Type B pancreatic cell (in vitro differentiated cells): ENCODE results near the gene GSTT2B. TPM values are rescaled to one million over a fixed set of nuclear protein-coding genes. Genes with fewer than 3 reads are reported as not detected.
"Not testable (repeated sequence)": the region's sequence is repeated elsewhere in the genome, so short reads cannot be mapped to it uniquely, and the experiment has no call there.

Experiments used
- DNase-seq: peaks from one replicate; pipeline ENCODE4 v3.0.0; 2021; ENCODE audit warnings: mixed read lengths; ENCODE audit not compliant: unreplicated experiment; ENCODE audit errors: extremely low spot score
- H3K27ac Mint-ChIP-seq: 2 replicates; pipeline ENCODE4 v1.8.0; 2021; ENCODE audit warnings: mild to moderate bottlenecking, mixed read lengths
- H3K27me3 Mint-ChIP-seq: 2 replicates; pipeline ENCODE4 v1.8.0; 2021; ENCODE audit warnings: mixed read lengths
- H3K36me3 Mint-ChIP-seq: 2 replicates; pipeline ENCODE4 v1.8.0; 2021; ENCODE audit warnings: mixed read lengths
- H3K4me1 Mint-ChIP-seq: one replicate; pipeline ENCODE4 v1.8.0; 2021; ENCODE audit warnings: mixed read lengths; ENCODE audit not compliant: unreplicated experiment
- H3K4me3 Mint-ChIP-seq: 2 replicates; pipeline ENCODE4 v1.8.0; 2021; ENCODE audit warnings: mild to moderate bottlenecking, mixed read lengths
- H3K9me3 Mint-ChIP-seq: 2 replicates; pipeline ENCODE4 v1.8.0; 2021; ENCODE audit warnings: mixed read lengths
- total RNA-seq: library from RNA; stranded (reverse); gene quantifications from 2 replicates; pipeline ENCODE4 v1.2.1, GENCODE V29; 2021; ENCODE audit warnings: low replicate concordance
- TF ChIP-seq, protein P1 (sequence below): fragments of 200-600 bp; sonication (generic); conservative IDR thresholded peaks from 2 replicates; pipeline ENCODE4 v1.5.0; 2021; ENCODE audit warnings: antibody characterized with exemption, mild to moderate bottlenecking

Gene GSTT2B
- total RNA-seq, 1 donor from 2014 or later = not detected

DNA sequence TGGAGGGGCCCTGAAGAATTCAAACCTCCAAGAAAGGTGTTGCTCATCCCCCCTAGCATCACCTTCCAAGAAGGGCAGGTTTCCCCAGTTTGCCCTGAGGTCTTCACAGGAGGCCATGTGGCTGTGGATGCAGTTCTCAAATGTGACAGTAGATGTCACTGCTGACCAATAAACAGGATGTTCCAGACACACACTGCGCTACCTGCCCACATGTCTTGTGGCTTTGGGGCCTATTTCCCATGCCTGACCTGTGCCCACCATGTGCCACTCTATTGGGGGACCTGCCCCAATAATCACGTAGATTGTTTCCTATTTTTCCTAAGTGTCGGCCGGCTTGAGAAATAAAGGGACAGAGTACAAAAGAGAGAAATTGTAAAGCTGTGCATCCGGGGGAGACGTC, 23.4 kb upstream of the GSTT2B start:
- TF ChIP-seq, protein P1, sequence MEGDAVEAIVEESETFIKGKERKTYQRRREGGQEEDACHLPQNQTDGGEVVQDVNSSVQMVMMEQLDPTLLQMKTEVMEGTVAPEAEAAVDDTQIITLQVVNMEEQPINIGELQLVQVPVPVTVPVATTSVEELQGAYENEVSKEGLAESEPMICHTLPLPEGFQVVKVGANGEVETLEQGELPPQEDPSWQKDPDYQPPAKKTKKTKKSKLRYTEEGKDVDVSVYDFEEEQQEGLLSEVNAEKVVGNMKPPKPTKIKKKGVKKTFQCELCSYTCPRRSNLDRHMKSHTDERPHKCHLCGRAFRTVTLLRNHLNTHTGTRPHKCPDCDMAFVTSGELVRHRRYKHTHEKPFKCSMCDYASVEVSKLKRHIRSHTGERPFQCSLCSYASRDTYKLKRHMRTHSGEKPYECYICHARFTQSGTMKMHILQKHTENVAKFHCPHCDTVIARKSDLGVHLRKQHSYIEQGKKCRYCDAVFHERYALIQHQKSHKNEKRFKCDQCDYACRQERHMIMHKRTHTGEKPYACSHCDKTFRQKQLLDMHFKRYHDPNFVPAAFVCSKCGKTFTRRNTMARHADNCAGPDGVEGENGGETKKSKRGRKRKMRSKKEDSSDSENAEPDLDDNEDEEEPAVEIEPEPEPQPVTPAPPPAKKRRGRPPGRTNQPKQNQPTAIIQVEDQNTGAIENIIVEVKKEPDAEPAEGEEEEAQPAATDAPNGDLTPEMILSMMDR = no peak
- H3K27ac Mint-ChIP-seq = no peak overlapping the region
- H3K27me3 Mint-ChIP-seq = no peaks in the 10 kb centered on the region
- H3K4me3 Mint-ChIP-seq = no peak overlapping the region
- no peaks in the 10 kb centered on the region for H3K9me3 Mint-ChIP-seq
- no peaks in the 10 kb centered on the region for H3K4me1 Mint-ChIP-seq
- no peaks in the 10 kb centered on the region for H3K36me3 Mint-ChIP-seq
- DNase-seq = no peak

DNA sequence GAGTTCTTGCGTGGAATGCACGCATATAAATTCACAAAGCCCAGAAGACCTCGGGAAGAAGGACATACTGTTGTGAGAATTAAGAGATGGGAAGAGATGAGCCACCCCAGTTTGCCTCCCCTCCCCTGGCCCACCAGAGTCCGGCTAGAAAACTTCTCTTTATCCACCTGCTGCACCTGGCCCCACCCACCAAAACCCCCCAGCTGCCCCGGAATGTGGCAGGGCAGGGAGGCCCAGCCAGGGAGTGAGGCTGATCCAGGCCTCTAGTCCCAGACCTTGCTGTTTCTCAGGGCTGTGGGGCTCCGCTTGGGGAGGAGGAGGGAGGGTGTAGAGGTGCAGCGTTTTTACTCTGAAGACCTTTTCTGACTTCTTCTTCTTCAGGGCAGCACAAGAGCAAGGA, 19.6 kb upstream of the GSTT2B start:
- not testable (repeated sequence) for H3K36me3 Mint-ChIP-seq, H3K27me3 Mint-ChIP-seq, H3K9me3 Mint-ChIP-seq, H3K4me3 Mint-ChIP-seq, DNase-seq, H3K4me1 Mint-ChIP-seq, H3K27ac Mint-ChIP-seq

DNA sequence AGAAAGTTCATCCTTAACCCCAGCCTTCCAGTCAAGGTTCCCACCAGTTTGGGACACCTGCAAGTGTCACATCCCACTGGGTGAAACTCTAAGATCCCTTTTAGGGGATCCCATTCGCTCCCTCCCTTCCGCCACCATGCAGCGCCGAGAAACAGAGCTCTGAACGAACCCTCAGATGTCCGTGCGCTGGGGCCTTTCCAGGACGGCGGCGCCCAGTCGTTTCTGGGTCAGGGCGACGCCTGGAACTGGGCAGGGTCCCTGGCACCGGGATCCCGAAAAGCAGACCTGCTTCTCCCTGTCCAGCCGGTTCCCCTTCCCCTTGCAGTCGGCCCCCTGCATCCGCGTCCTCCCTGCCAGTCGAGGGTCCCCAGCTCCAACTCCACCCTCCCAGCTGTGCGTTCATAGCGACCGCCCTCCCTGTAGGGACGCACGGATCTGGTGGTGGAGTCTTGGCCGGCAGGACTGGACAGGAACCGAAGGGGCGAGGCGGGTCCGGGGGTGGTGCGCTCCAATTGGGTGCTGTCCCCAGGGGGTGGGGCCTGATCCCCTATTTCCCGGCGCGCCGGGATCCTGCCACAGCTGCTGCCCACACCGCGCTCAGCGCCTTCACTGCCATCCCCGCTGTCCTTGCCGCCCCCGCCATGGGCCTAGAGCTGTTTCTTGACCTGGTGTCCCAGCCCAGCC, 18.7 kb upstream of the GSTT2B start, which contains the start of gene GSTT2:
GSTT2 (plus strand) TSS at position 578 of the 684 bp plus-strand sequence.
- not testable (repeated sequence) for H3K4me1 Mint-ChIP-seq, H3K36me3 Mint-ChIP-seq, H3K4me3 Mint-ChIP-seq, DNase-seq, H3K9me3 Mint-ChIP-seq, H3K27ac Mint-ChIP-seq, H3K27me3 Mint-ChIP-seq

DNA sequence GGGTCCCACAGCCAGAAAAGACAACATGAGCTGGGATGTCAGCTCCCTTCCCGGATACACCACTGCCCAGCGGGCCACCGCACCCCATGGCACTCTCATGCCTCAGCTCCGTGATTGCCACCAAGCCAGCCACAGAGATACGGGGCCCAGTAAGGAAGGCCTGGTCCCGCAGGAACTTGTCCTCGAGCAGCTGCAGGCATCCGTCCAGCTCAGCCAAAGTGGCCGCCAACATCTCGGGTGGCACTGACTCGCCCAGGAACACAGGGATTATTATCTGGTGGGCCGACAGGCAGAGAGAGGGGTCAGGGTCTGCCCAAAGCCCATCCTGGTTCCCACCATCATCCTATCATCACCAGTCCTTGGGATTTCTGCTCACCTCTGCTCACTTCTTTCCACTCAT, 16.3 kb upstream of the GSTT2B start:
- not testable (repeated sequence) for H3K4me3 Mint-ChIP-seq, H3K36me3 Mint-ChIP-seq, H3K4me1 Mint-ChIP-seq, H3K9me3 Mint-ChIP-seq, H3K27ac Mint-ChIP-seq, H3K27me3 Mint-ChIP-seq, DNase-seq

DNA sequence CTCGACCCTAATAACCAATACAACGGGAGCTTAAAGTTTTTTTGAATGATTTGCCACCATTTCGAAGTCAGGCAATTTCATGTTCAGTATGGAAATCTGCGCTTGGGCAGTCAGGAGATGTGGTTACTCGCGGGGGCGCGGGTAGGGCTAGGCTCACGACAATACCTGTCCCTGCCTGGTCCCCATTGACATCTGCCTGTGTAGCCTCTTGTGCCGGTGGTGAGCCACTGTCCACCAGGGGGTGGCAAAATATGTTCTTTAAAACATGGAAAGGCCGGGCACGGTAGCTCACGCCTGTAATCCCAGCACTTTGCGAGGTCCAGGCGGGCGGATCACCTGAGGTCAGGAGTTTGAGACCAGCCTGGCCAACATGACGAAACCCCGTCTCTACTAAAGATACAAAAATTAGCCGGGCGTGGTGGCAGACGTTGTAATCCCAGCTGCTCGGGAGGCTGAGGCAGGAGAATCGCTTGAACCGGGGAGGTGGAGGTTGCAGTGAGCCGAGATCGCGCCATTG, 13.9 kb upstream of the GSTT2B start:
- H3K9me3 Mint-ChIP-seq, H3K4me3 Mint-ChIP-seq, H3K27ac Mint-ChIP-seq, H3K4me1 Mint-ChIP-seq, DNase-seq, H3K36me3 Mint-ChIP-seq, H3K27me3 Mint-ChIP-seq: not testable (repeated sequence)
- TF ChIP-seq, protein P1 = peak; percentile 21

DNA sequence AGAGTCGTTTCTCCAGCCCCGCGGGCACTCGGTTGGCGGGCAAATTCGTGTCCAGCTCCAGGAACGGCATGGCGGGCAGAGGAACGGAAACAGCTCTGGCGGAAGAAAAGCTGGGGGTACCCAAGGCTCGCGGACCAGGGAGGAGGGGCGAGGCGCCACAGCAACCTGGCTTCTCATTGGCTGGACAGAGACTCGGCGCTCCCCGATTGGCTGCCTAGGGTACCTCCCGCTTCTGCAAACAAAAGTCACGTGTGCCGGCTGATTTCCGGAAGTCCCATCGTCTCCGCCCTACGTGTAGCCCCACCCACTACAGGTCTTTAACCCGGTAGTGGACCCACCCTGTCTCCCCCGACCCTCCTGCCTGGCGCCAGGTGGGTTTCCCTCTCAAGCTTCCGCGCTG, 13.3 kb upstream of the GSTT2B start, which contains the start of gene DDT:
DDT (minus strand) TSS at position 97 of the 400 bp plus-strand sequence; CDS start at position 70, 27 bp downstream.
- H3K9me3 Mint-ChIP-seq, H3K4me1 Mint-ChIP-seq, DNase-seq, H3K4me3 Mint-ChIP-seq, H3K27ac Mint-ChIP-seq, H3K27me3 Mint-ChIP-seq: not testable (repeated sequence)
- peaks cover 12% of the 10 kb centered on the region for H3K36me3 Mint-ChIP-seq

DNA sequence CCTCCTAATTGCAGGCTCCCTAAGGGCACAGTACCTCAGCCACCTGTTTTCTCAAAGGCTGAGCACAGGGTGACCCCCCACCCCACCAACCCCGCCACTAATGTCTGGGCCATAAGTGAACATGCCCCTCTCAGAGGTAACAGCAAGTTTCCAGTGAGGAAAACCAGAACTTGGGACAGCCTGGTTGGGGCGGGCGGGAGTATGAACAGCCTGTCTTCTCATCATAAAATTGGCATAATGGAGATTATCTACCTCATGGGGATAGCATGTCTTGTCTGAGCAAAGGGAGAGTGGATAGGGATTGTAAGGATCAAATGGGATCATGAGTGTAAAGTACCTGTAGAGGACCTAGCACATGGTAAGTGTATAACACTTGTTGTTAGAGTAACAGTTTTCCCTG, 10.9 kb upstream of the GSTT2B start:
- H3K27ac Mint-ChIP-seq, DNase-seq, H3K4me1 Mint-ChIP-seq, H3K4me3 Mint-ChIP-seq, H3K9me3 Mint-ChIP-seq, H3K27me3 Mint-ChIP-seq: not testable (repeated sequence)
- H3K36me3 Mint-ChIP-seq = peaks cover 15% of the 10 kb centered on the region

DNA sequence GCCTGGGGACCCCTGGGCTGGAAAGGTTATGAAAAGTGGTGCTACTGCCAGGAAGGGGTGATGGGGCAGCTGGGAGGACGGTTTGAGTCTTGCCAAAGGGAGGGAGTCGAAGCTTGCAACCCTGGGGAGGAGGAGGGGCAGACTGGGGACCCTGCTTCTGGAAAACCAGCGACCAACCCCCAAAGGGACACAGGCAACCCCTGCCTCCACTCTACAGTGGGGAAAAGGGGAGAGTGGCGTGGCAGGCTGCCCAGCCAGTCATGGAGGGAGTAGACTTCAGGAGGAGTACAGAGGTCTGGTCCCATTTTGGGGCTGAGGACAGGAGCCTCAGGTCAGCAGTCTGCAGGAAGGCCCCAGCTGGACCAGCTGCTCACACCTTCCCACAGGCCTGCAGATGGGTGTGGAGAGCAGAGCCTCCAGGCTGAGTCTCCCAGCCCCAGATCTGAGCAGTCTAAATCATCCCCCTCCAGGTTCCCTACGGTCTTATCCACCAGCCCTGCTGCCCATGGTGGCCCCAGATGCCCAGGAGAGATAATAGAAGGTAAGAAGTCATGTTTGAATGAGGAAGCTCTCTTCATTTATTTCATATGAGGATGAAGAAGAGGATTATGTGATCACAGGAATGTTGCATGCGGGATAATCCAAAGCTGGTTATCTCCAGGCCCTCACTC, 10.0 kb upstream of the GSTT2B start:
- H3K27me3 Mint-ChIP-seq = no peaks in the 10 kb centered on the region
- DNase-seq = no peak
- H3K9me3 Mint-ChIP-seq = no peaks in the 10 kb centered on the region
- H3K4me1 Mint-ChIP-seq = no peaks in the 10 kb centered on the region
- peak overlapping the region; percentile 10 for H3K4me3 Mint-ChIP-seq
- peaks cover 15% of the 10 kb centered on the region for H3K36me3 Mint-ChIP-seq
- TF ChIP-seq, protein P1 = no peak
- H3K27ac Mint-ChIP-seq = no peak overlapping the region
